SK-N-SH treated with all-trans-retinoic acid at 6 μM for 48 hours (cell line): ENCODE results near the gene CHST5.

Experiments used
- ATAC-seq: fragments of 200-7000 bp; cut with Tn5 transposase; 3 replicates; pipeline ENCODE4 v1.9.1; 2020; ENCODE audit warnings: mild to moderate bottlenecking, moderate library complexity
- ARNTL ChIP-seq: fragments of 450-650 bp; formaldehyde crosslinking; IDR thresholded peaks from 2 replicates; pipeline ENCODE4 v1.5.0; 2020; ENCODE audit warnings: low read depth, mild to moderate bottlenecking, moderate library complexity, borderline replicate concordance
- BACH2 ChIP-seq: fragments of 250-450 bp; sonication (Bioruptor Pico); IDR thresholded peaks from 2 replicates; pipeline ENCODE4 v1.9.0; 2021; ENCODE audit warnings: mild to moderate bottlenecking, borderline replicate concordance
- CSDC2 ChIP-seq: fragments of 250-450 bp; sonication (Bioruptor Pico); IDR thresholded peaks from 2 replicates; pipeline ENCODE4 v1.5.0; 2020; ENCODE audit warnings: mild to moderate bottlenecking, moderate library complexity
- CSRNP3 ChIP-seq: fragments of 250-450 bp; sonication (Bioruptor Pico); IDR thresholded peaks from 2 replicates; pipeline ENCODE4 v1.5.1; 2021; ENCODE audit warnings: mild to moderate bottlenecking, moderate library complexity
- GLIS3 ChIP-seq: fragments of 250-450 bp; sonication (Bioruptor Pico); IDR thresholded peaks from 2 replicates; pipeline ENCODE4 v1.5.0; 2020; ENCODE audit warnings: mild to moderate bottlenecking, moderate library complexity
- ISL1 ChIP-seq: fragments of 250-450 bp; sonication (Bioruptor Pico); IDR thresholded peaks from 2 replicates; pipeline ENCODE4 v2.1.2; 2022; ENCODE audit warnings: mild to moderate bottlenecking, moderate library complexity
- OSR1 ChIP-seq: fragments of 250-450 bp; sonication (Bioruptor Pico); IDR thresholded peaks from 2 replicates; pipeline ENCODE4 v1.8.0; 2022; ENCODE audit warnings: moderate library complexity, mild to moderate bottlenecking, inconsistent platforms
- PATZ1 ChIP-seq: fragments of 250-450 bp; sonication (Bioruptor Pico); IDR thresholded peaks from 2 replicates; pipeline ENCODE4 v1.8.0; 2020; ENCODE audit warnings: mild to moderate bottlenecking, moderate library complexity, borderline replicate concordance
- PPARA ChIP-seq: fragments of 250-450 bp; sonication (Bioruptor Pico); IDR thresholded peaks from 2 replicates; pipeline ENCODE4 v1.5.0; 2020; ENCODE audit warnings: mild to moderate bottlenecking, borderline replicate concordance
- RARB ChIP-seq: fragments of 250-450 bp; sonication (Bioruptor Pico); IDR thresholded peaks from 2 replicates; pipeline ENCODE4 v1.8.0; 2021; ENCODE audit warnings: mild to moderate bottlenecking, moderate library complexity
- SNAI2 ChIP-seq: fragments of 250-450 bp; sonication (Bioruptor Pico); IDR thresholded peaks from 2 replicates; pipeline ENCODE4 v1.5.0; 2020; ENCODE audit warnings: mild to moderate bottlenecking, moderate library complexity
- TCF4 ChIP-seq: fragments of 250-450 bp; sonication (Bioruptor Pico); IDR thresholded peaks from 2 replicates; pipeline ENCODE4 v1.8.0; 2021; ENCODE audit warnings: mild to moderate bottlenecking, moderate library complexity, borderline replicate concordance
- TSHZ2 ChIP-seq: fragments of 250-450 bp; sonication (Bioruptor Pico); IDR thresholded peaks from 2 replicates; pipeline ENCODE4 v1.5.0; 2020; ENCODE audit warnings: mild to moderate bottlenecking, moderate library complexity
- ZC3H10 ChIP-seq: fragments of 250-450 bp; sonication (Bioruptor Pico); IDR thresholded peaks from 2 replicates; pipeline ENCODE4 v1.5.1; 2021; ENCODE audit warnings: mild to moderate bottlenecking, moderate library complexity
- ZFP3 ChIP-seq: fragments of 250-450 bp; sonication (Bioruptor Pico); IDR thresholded peaks from 2 replicates; pipeline ENCODE4 v1.5.0; 2020; ENCODE audit warnings: mild to moderate bottlenecking, moderate library complexity
- ZFP30 ChIP-seq: fragments of 450-650 bp; formaldehyde crosslinking; IDR thresholded peaks from 2 replicates; pipeline ENCODE4 v1.5.0; 2022; ENCODE audit warnings: mild to moderate bottlenecking, moderate library complexity
- ZNF70 ChIP-seq: fragments of 450-650 bp; formaldehyde crosslinking; IDR thresholded peaks from 2 replicates; pipeline ENCODE4 v1.5.0; 2020; ENCODE audit warnings: mild to moderate bottlenecking, moderate library complexity
- ZNF8 ChIP-seq: fragments of 450-650 bp; formaldehyde crosslinking; IDR thresholded peaks from 2 replicates; pipeline ENCODE4 v1.5.0; 2020; ENCODE audit warnings: mild to moderate bottlenecking, moderate library complexity
- TF ChIP-seq, protein P1 (sequence below): fragments of 250-450 bp; sonication (Bioruptor Pico); IDR thresholded peaks from 2 replicates; pipeline ENCODE4 v1.5.1; 2020; ENCODE audit warnings: low read depth, mild to moderate bottlenecking, moderate library complexity
- TF ChIP-seq, protein P2 (sequence below): fragments of 250-450 bp; sonication (Bioruptor Pico); IDR thresholded peaks from 2 replicates; pipeline ENCODE4 v1.8.0; 2021; ENCODE audit warnings: low read depth, mild to moderate bottlenecking, moderate library complexity, borderline replicate concordance

Gene CHST5

GRCh38 chr16:75494184-75494583 is 41.7 kb downstream of the CHST5 start:
- TF ChIP-seq, protein P1, sequence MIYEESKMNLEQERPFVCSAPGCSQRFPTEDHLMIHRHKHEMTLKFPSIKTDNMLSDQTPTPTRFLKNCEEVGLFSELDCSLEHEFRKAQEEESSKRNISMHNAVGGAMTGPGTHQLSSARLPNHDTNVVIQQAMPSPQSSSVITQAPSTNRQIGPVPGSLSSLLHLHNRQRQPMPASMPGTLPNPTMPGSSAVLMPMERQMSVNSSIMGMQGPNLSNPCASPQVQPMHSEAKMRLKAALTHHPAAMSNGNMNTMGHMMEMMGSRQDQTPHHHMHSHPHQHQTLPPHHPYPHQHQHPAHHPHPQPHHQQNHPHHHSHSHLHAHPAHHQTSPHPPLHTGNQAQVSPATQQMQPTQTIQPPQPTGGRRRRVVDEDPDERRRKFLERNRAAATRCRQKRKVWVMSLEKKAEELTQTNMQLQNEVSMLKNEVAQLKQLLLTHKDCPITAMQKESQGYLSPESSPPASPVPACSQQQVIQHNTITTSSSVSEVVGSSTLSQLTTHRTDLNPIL (CRISPR knock-in tag), result no peak
- TF ChIP-seq PPARA (CRISPR knock-in tag) (no peak), ISL1 (CRISPR knock-in tag) (no peak), GLIS3 (CRISPR knock-in tag) (no peak), ZNF8 (CRISPR knock-in tag) (no peak), ZFP3 (CRISPR knock-in tag) (no peak), PATZ1 (no peak), ZFP30 (CRISPR knock-in tag) (no peak), ZNF70 (no peak), ARNTL (CRISPR knock-in tag) (no peak), BACH2 (CRISPR knock-in tag) (no peak), SNAI2 (CRISPR knock-in tag) (no peak), CSDC2 (CRISPR knock-in tag) (no peak), OSR1 (CRISPR knock-in tag) (no peak), ZC3H10 (no peak)
- TF ChIP-seq, protein P2, sequence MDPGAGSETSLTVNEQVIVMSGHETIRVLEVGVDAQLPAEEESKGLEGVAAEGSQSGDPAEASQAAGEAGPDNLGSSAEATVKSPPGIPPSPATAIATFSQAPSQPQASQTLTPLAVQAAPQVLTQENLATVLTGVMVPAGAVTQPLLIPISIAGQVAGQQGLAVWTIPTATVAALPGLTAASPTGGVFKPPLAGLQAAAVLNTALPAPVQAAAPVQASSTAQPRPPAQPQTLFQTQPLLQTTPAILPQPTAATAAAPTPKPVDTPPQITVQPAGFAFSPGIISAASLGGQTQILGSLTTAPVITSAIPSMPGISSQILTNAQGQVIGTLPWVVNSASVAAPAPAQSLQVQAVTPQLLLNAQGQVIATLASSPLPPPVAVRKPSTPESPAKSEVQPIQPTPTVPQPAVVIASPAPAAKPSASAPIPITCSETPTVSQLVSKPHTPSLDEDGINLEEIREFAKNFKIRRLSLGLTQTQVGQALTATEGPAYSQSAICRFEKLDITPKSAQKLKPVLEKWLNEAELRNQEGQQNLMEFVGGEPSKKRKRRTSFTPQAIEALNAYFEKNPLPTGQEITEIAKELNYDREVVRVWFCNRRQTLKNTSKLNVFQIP, result no peak
- no peak for ATAC-seq

DNA sequence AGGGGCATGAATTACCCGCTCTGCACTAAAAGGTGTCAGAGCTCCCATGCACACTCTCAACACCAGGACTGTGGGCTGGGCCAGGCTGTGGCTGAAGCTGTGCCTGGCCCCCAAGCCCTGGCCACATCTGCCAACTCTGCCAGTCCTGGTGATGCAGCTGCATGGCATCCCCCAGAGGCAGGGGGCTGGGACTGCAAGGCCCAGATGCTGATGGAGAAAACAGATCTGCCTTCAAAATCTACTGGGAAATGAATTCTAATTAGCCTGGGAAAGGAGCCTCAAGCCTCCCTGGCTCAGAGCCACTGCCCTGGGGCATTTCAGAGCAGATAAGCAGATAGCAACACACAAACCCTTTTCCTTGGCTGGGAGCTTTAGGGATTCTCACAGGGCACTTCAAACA is 44.0 kb downstream of the CHST5 start:
- TF ChIP-seq RARB (CRISPR knock-in tag), result no peak
- TF ChIP-seq ISL1 (CRISPR knock-in tag), result peak; percentile 38; the same call in 1 of the 2 replicates
- TF ChIP-seq ZC3H10, result no peak
- TF ChIP-seq PPARA (CRISPR knock-in tag), result no peak
- peak; percentile 40; the same call in 1 of the 2 replicates for TF ChIP-seq TCF4 (CRISPR knock-in tag)
- TF ChIP-seq TSHZ2 (CRISPR knock-in tag), result 0 out of 2 replicates have a peak, but pooled peaks have one; percentile 46
- TF ChIP-seq PATZ1, result no peak
- ATAC-seq, result peak; percentile 85

- TF ChIP-seq CSRNP3 (CRISPR knock-in tag) (no peak), ZFP3 (CRISPR knock-in tag) (no peak), TCF4 (CRISPR knock-in tag) (no peak), ARNTL (CRISPR knock-in tag) (no peak)
- ATAC-seq, result no peak
These were observed 47.6 kb downstream of the CHST5 start for GRCh38 chr16:75488322-75488721.
